Progenitor cell of endocrine pancreas (in vitro differentiated cells): ENCODE measurements around the gene GSTA1. TPM values are rescaled to one million over a fixed set of nuclear protein-coding genes. Genes with fewer than 3 reads are reported as not detected.
"Not testable (repeated sequence)": the region's sequence is repeated elsewhere in the genome, so short reads cannot be mapped to it uniquely, and the experiment has no call there.

ENCODE experiments used
- DNase-seq: peaks from one replicate; pipeline ENCODE4 v3.0.0; 2021; ENCODE audit warnings: low spot score; ENCODE audit not compliant: unreplicated experiment
- H3K27ac Mint-ChIP-seq: 2 replicates; pipeline ENCODE4 v1.8.0; 2021; ENCODE audit warnings: mild to moderate bottlenecking, moderate library complexity, mixed read lengths
- H3K27me3 Mint-ChIP-seq: 2 replicates; pipeline ENCODE4 v1.8.0; 2021; ENCODE audit warnings: mixed read lengths
- H3K36me3 Mint-ChIP-seq: 2 replicates; pipeline ENCODE4 v1.8.0; 2022; ENCODE audit warnings: mixed read lengths; ENCODE audit not compliant: insufficient read depth
- H3K4me1 Mint-ChIP-seq: 2 replicates; pipeline ENCODE4 v1.8.0; 2021; ENCODE audit warnings: low read depth, mixed read lengths
- H3K4me3 Mint-ChIP-seq: 2 replicates; pipeline ENCODE4 v1.8.0; 2021; ENCODE audit warnings: low read depth, mild to moderate bottlenecking, moderate library complexity, mixed read lengths
- H3K9me3 Mint-ChIP-seq: 2 replicates; pipeline ENCODE4 v1.8.0; 2021; ENCODE audit warnings: low read depth, mixed read lengths
- total RNA-seq: library from RNA; stranded (reverse); gene quantifications from 2 replicates; pipeline ENCODE4 v1.2.1, GENCODE V29; 2021
- TF ChIP-seq, protein P1 (sequence below): fragments of 200-600 bp; sonication (generic); IDR thresholded peaks from one replicate; pipeline ENCODE4 v1.5.0; 2021; ENCODE audit warnings: antibody characterized with exemption, mild to moderate bottlenecking; ENCODE audit not compliant: unreplicated experiment

GSTA1 gene
- total RNA-seq, 1 donor from 2014 or later, result 25.8 TPM

- Mint-ChIP-seq H3K27me3 (no peaks in the 10 kb centered on the region), H3K4me1 (peaks cover 2% of the 10 kb centered on the region), H3K36me3 (no peaks in the 10 kb centered on the region), H3K4me3 (no peak overlapping the region), H3K27ac (no peak overlapping the region), H3K9me3 (peaks cover 13% of the 10 kb centered on the region)
- TF ChIP-seq, protein P1, sequence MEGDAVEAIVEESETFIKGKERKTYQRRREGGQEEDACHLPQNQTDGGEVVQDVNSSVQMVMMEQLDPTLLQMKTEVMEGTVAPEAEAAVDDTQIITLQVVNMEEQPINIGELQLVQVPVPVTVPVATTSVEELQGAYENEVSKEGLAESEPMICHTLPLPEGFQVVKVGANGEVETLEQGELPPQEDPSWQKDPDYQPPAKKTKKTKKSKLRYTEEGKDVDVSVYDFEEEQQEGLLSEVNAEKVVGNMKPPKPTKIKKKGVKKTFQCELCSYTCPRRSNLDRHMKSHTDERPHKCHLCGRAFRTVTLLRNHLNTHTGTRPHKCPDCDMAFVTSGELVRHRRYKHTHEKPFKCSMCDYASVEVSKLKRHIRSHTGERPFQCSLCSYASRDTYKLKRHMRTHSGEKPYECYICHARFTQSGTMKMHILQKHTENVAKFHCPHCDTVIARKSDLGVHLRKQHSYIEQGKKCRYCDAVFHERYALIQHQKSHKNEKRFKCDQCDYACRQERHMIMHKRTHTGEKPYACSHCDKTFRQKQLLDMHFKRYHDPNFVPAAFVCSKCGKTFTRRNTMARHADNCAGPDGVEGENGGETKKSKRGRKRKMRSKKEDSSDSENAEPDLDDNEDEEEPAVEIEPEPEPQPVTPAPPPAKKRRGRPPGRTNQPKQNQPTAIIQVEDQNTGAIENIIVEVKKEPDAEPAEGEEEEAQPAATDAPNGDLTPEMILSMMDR, result no peak
- no peak for DNase-seq
Observed at GRCh38 chr6:52779237-52779636, 24.4 kb downstream of the GSTA1 start.

DNA sequence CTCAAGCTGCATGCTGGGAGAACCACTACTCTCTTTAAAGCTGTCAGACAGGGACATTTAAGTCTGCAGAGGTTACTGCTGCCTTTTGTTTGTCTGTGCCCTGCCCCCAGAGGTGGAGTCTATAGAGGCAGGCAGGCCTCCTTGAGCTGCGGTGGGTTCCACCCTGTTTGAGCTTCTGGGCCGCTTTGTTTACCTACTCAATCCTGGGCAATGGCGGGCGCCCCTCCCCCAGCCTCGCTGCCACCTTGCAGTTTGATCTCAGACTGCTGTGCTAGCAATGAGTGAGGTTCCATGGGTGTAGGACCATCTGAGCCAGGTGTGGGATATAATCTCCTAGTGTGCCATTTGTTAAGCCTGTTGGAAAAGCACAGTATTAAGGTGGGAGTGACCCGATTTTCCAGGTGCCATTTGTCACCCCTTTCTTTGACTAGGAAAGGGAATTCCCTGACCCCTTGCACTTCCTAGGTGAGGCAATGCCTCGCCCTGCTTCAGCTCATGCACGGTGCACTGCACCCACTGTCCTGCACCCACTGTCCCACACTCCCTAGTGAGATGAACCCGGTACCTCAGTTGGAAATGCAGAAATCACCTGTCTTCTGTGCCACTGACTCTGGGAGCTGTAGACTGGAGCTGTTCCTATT, 26.8 kb downstream of the GSTA1 start:
- H3K27me3 Mint-ChIP-seq, H3K36me3 Mint-ChIP-seq, DNase-seq, H3K4me3 Mint-ChIP-seq, H3K4me1 Mint-ChIP-seq, H3K27ac Mint-ChIP-seq: not testable (repeated sequence)
- H3K9me3 Mint-ChIP-seq, result peaks cover 13% of the 10 kb centered on the region

- not testable (repeated sequence) for H3K4me3 Mint-ChIP-seq, H3K9me3 Mint-ChIP-seq, H3K27ac Mint-ChIP-seq, H3K4me1 Mint-ChIP-seq, DNase-seq, H3K27me3 Mint-ChIP-seq, H3K36me3 Mint-ChIP-seq
Observed at GRCh38 chr6:52769399-52769798, 34.2 kb downstream of the GSTA1 start.

GRCh38 chr6:52767658-52768057, 36.0 kb downstream of the GSTA1 start:
- not testable (repeated sequence) for DNase-seq, H3K27me3 Mint-ChIP-seq, H3K9me3 Mint-ChIP-seq, H3K4me3 Mint-ChIP-seq, H3K27ac Mint-ChIP-seq, H3K4me1 Mint-ChIP-seq, H3K36me3 Mint-ChIP-seq

DNA sequence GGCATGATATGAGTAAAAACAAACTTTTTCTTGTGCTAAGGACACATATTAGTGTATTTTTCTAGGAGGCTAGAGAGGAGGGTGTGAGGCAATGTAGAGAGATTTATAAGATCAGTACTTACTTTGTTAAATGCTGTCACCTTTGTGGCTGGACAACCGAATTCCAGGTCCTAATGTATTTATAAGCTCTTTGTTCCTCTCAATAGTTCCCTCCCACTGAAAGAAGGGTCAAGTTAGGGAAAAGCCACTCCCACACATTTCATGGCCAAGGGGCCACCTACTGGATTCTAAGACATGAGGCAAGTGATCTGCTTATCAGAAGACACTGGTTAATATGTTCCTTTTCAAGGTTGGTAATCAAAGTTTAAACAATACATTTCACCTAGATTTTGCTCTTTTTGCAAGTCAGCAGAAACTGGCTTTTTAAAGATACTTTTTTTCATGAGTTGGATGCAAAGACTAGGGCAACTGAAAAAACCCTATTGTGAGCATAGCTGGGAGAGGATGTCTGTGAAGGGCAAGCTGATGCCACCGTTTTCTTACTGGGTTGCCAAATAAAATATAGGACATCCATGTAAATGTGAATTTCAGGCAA, 40.2 kb downstream of the GSTA1 start, which contains the start of gene GSTA2:
GSTA2 (minus strand) TSS at position 154 of the 595 bp plus-strand sequence. CDS start 5,528 bp downstream, outside the sequence.
- H3K27ac Mint-ChIP-seq, H3K27me3 Mint-ChIP-seq, DNase-seq: not testable (repeated sequence)

GRCh38 chr6:52761673-52762491, 41.7 kb downstream of the GSTA1 start:
- H3K9me3 Mint-ChIP-seq, result peaks cover 13% of the 10 kb centered on the region
- peak overlapping the region; percentile 65 for H3K27ac Mint-ChIP-seq
- H3K4me3 Mint-ChIP-seq, result peak overlapping the region; percentile 46
- peaks cover 23% of the 10 kb centered on the region for H3K4me1 Mint-ChIP-seq
- not testable (repeated sequence) for H3K36me3 Mint-ChIP-seq, H3K27me3 Mint-ChIP-seq, DNase-seq

More for the DNA sequence above, 40.2 kb downstream of the GSTA1 start, which contains the start of gene GSTA2:
- Mint-ChIP-seq H3K4me3 (peak within 1 kb of the TSS; percentile 52), H3K4me1 (peaks cover 23% of the 10 kb centered on the region), H3K9me3 (peaks cover 11% of the 10 kb centered on the region)
- not testable (repeated sequence) for H3K36me3 Mint-ChIP-seq
- TF ChIP-seq, protein P1, result peak; percentile 18

GRCh38 chr6:52760105-52760765, 43.4 kb downstream of the GSTA1 start:
- no peak for DNase-seq
- no peak overlapping the region for H3K4me3 Mint-ChIP-seq
- TF ChIP-seq, protein P1, result no peak
- peaks cover 6% of the 10 kb centered on the region for H3K36me3 Mint-ChIP-seq
- H3K27ac Mint-ChIP-seq, result no peak overlapping the region
- peaks cover 13% of the 10 kb centered on the region for H3K9me3 Mint-ChIP-seq
- no peaks in the 10 kb centered on the region for H3K27me3 Mint-ChIP-seq
- H3K4me1 Mint-ChIP-seq, result peaks cover 23% of the 10 kb centered on the region
